Lower leg skin (tissue), 3 donors: ENCODE data around the gene LMX1A.

Experiments used
- CTCF ChIP-seq, 3 donors: fragments of 450-650 bp; IDR thresholded peaks; one replicate each; pipeline ENCODE4 v1.5.1; 2016; ENCODE audit warnings: antibody characterized with exemption in 3 of 3, mild to moderate bottlenecking in 3 of 3, moderate library complexity in 2 of 3
- POLR2A ChIP-seq, 2 donors: fragments of 450-650 bp; IDR thresholded peaks; one replicate each; pipeline ENCODE4 v1.6.1; 2016 to 2017; ENCODE audit warnings: antibody characterized with exemption in 2 of 2, mild to moderate bottlenecking in 1 of 2, moderate library complexity in 1 of 2

- TF ChIP-seq CTCF (IDR thresholded peaks at IDR 0.05) = no peak
- no peak for TF ChIP-seq POLR2A (IDR thresholded peaks at IDR 0.05)
Measured at GRCh38 chr1:165287329-165287728, 69.2 kb downstream of the LMX1A start.
